ENCODE measurements around the gene TBX10. TPM values are rescaled to one million over a fixed set of nuclear protein-coding genes. Genes with fewer than 3 reads are reported as not detected.

TBX10 gene
- total and polyA plus RNA-seq, 2 donors (not counting 3 experiments of a cell fraction or from before 2014, with no cell fraction given), result not detected

GRCh38 chr11:67594480-67594879 is 45.1 kb downstream of the TBX10 start:
- intact Hi-C loops (cut with micrococcal nuclease) (no loop called here), dilution Hi-C loops (cut with MboI; ENCODE audit: extremely low pct_ligation_motif_present, low sequenced_read_pairs) (no loop called here)
- no peak overlapping the region for H3K4me3 ChIP-seq (replicated peaks in 1 of 3; ENCODE audit: insufficient read depth in 1 of 3, low read depth in 1 of 3, low read length in 3 of 3)
- no peaks in the 10 kb centered on the region for H4K20me1 ChIP-seq (replicated peaks; ENCODE audit: control insufficient read depth, extremely low read depth, insufficient read depth, low read length)
- TF ChIP-seq JUN (IDR thresholded peaks at IDR 0.05; ENCODE audit: borderline replicate concordance, insufficient read depth, insufficient read length, low read depth) (no peak), MYC (IDR thresholded peaks at IDR 0.05; ENCODE audit: low read depth, low read length) (no peak), POLR2AphosphoS5 (IDR thresholded peaks at IDR 0.05; ENCODE audit: insufficient read depth, low read depth, low read length) (no peak), EZH2 (IDR thresholded peaks at IDR 0.05; ENCODE audit: borderline replicate concordance, low read depth, low read length, severe bottlenecking) (no peak), FOS (IDR thresholded peaks at IDR 0.05; ENCODE audit: borderline replicate concordance, insufficient read depth, low read length) (no peak), POLR2A (IDR thresholded peaks at IDR 0.05; ENCODE audit: low read depth, low read length) (no peak), MAX (IDR thresholded peaks at IDR 0.05; ENCODE audit: insufficient read depth, insufficient read length) (no peak)
- no peaks in the 10 kb centered on the region for H3K9me3 ChIP-seq (replicated peaks; ENCODE audit: control insufficient read depth, insufficient read depth, low read length)
- no TSS peak for BruUV-seq (replicated peaks)
- H3K9me1 ChIP-seq (replicated peaks; ENCODE audit: control insufficient read depth, extremely low read depth, insufficient read depth, low read length), result no peaks in the 10 kb centered on the region
- no peak overlapping the region for H2AFZ ChIP-seq (ENCODE audit: low read depth, low read length)
- H3K4me2 ChIP-seq (ENCODE audit: insufficient read depth, low read length), result no peak overlapping the region
- H3K36me3 ChIP-seq (ENCODE audit: control insufficient read depth in 2 of 2, extremely low read depth in 1 of 2, insufficient read depth in 2 of 2, low read length in 2 of 2), result no peaks in the 10 kb centered on the region
- no peak overlapping the region for H3K27ac ChIP-seq (ENCODE audit: insufficient read depth, low read depth, low read length)
- H3K79me2 ChIP-seq (ENCODE audit: control insufficient read depth, insufficient read depth, low read length), result no peaks in the 10 kb centered on the region
- FAIRE-seq, result no peak
- ChIA-PET POLR2A (no interaction called here), CTCF (no interaction called here)
- H3K27me3 ChIP-seq (ENCODE audit: control insufficient read depth in 2 of 2, insufficient read depth in 2 of 2, low read length in 2 of 2), result peaks cover 6 to 12% of the 10 kb centered on the region in 2 experiments
- H3K9ac ChIP-seq (replicated peaks; ENCODE audit: extremely low read depth, insufficient read depth, low read length), result no peak overlapping the region
- H3K4me1 ChIP-seq (ENCODE audit: control insufficient read depth, extremely low read depth, insufficient read depth, low read length), result no peaks in the 10 kb centered on the region
- DNase-seq (ENCODE audit: low read depth, low spot score), result no peak

- no peaks in the 10 kb centered on the region for H4K20me1 ChIP-seq (replicated peaks; ENCODE audit: control insufficient read depth, extremely low read depth, insufficient read depth, low read length)
- dilution Hi-C loops (cut with MboI; ENCODE audit: extremely low pct_ligation_motif_present, low sequenced_read_pairs), result no loop called here
Measured at GRCh38 chr11:67593565-67593905, 46.0 kb downstream of the TBX10 start.

More at GRCh38 chr11:67593565-67593905, 46.0 kb downstream of the TBX10 start:
- Histone ChIP-seq H3K4me3 (replicated peaks in 1 of 3; ENCODE audit: insufficient read depth in 1 of 3, low read depth in 1 of 3, low read length in 3 of 3) (no peak overlapping the region), H3K27me3 (ENCODE audit: control insufficient read depth in 2 of 2, insufficient read depth in 2 of 2, low read length in 2 of 2) (peaks cover 3 to 8% of the 10 kb centered on the region in 2 experiments), H3K9ac (replicated peaks; ENCODE audit: extremely low read depth, insufficient read depth, low read length) (no peak overlapping the region), H3K9me3 (replicated peaks; ENCODE audit: control insufficient read depth, insufficient read depth, low read length) (no peaks in the 10 kb centered on the region), H3K4me2 (ENCODE audit: insufficient read depth, low read length) (no peak overlapping the region), H3K4me1 (ENCODE audit: control insufficient read depth, extremely low read depth, insufficient read depth, low read length) (no peaks in the 10 kb centered on the region), H2AFZ (ENCODE audit: low read depth, low read length) (no peak overlapping the region), H3K9me1 (replicated peaks; ENCODE audit: control insufficient read depth, extremely low read depth, insufficient read depth, low read length) (no peaks in the 10 kb centered on the region), H3K36me3 (ENCODE audit: control insufficient read depth in 2 of 2, extremely low read depth in 1 of 2, insufficient read depth in 2 of 2, low read length in 2 of 2) (no peaks in the 10 kb centered on the region), H3K27ac (ENCODE audit: insufficient read depth, low read depth, low read length) (no peak overlapping the region), H3K79me2 (ENCODE audit: control insufficient read depth, insufficient read depth, low read length) (no peaks in the 10 kb centered on the region)
- BruUV-seq (replicated peaks), result no TSS peak
- POLR2A ChIA-PET, result no interaction called here
- TF ChIP-seq CTCF (IDR thresholded peaks at IDR 0.05; ENCODE audit: extremely low read depth in 1 of 2, insufficient read depth in 1 of 2, low read depth in 1 of 2, low read length in 2 of 2) (no peak), EZH2 (IDR thresholded peaks at IDR 0.05; ENCODE audit: borderline replicate concordance, low read depth, low read length, severe bottlenecking) (no peak), GATA2 (IDR thresholded peaks at IDR 0.05; ENCODE audit: insufficient read depth, insufficient read length, low read depth, low read length) (no peak), POLR2A (IDR thresholded peaks at IDR 0.05; ENCODE audit: low read depth, low read length) (no peak), MYC (IDR thresholded peaks at IDR 0.05; ENCODE audit: low read depth, low read length) (no peak), MAX (IDR thresholded peaks at IDR 0.05; ENCODE audit: insufficient read depth, insufficient read length) (no peak), FOS (IDR thresholded peaks at IDR 0.05; ENCODE audit: borderline replicate concordance, insufficient read depth, low read length) (no peak), JUN (IDR thresholded peaks at IDR 0.05; ENCODE audit: borderline replicate concordance, insufficient read depth, insufficient read length, low read depth) (no peak), POLR2AphosphoS5 (IDR thresholded peaks at IDR 0.05; ENCODE audit: insufficient read depth, low read depth, low read length) (no peak)
- FAIRE-seq (no peak), DNase-seq (ENCODE audit: low read depth, low spot score) (no peak)
- CTCF ChIA-PET, result interaction anchor here (1.1 to 1.4 kb wide), 2 partner anchors 10 to 21 kb away, joined by 3 to 4 read pairs; partner anchors contain the start of gene GSTP1
- intact Hi-C loops (cut with micrococcal nuclease), result no loop called here
